ENCODE data around the gene KCMF1. TPM values are rescaled to one million over a fixed set of nuclear protein-coding genes. Genes with fewer than 3 reads are reported as not detected.

Gene KCMF1
- total RNA-seq, 4 donors from 2014 or later = 52.0 to 75.2 (median 63.5) TPM

DNA sequence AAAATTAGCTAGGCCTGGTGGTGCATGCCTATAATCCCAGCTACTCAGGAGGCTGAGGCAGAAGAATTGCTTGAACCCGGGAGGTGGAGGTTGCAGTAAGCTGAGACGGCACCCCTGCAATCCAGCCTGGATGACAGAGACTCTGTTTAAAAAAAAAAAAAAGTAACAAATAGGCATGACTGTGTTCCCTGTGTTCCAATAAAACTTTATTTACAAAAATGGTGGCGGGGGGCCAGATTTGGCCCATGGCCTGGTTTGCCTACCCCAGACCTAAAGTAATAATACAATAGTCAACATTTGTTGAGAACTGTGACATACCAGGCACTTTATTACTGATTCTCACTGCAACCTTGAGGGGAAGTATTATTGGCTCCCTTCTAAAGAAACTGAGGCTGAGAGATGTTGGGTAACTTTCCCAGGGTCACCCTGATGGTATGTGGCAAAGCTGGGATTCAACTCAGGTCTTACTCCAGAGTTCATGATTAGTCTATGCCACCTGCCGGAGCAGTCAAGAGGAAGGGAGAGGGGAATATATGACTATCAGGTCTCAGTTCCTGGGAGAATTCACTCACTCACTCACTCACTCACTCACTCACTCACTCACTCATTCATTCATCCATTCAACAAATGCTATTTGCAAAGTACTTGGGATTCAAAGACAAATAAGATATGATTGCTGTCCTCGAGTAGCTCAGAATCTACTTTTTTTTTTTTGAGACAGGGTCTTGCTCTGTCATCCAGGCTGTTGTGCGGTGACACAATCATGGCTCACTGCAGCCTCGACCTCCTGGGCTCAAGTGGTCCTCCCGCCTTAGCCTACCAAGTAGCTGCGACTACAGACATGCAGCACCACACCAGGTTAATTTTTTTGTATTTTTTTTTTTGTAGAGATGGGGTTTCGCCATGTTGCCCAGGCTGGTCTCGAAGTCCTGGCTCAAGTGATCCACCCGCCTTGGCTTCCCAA lies 14.3 kb upstream of the KCMF1 start:
- DNase-seq (ENCODE audit: low spot score) = no peak
- no peak for ATAC-seq (ENCODE audit: low FRiP score)
- no peak for TF ChIP-seq CTCF (IDR thresholded peaks at IDR 0.05)

- no peak for TF ChIP-seq CTCF (IDR thresholded peaks at IDR 0.05)
- ATAC-seq (ENCODE audit: low FRiP score) (no peak), DNase-seq (ENCODE audit: low spot score) (no peak)
These were observed 13.2 kb upstream of the KCMF1 start for GRCh38 chr2:84957771-84958134.

GRCh38 chr2:84958135-84959059 lies 12.6 kb upstream of the KCMF1 start:
- no peak for DNase-seq (ENCODE audit: low spot score)
- no peak for TF ChIP-seq CTCF (IDR thresholded peaks at IDR 0.05)
- peak; percentile 82 for ATAC-seq (ENCODE audit: low FRiP score)

DNA sequence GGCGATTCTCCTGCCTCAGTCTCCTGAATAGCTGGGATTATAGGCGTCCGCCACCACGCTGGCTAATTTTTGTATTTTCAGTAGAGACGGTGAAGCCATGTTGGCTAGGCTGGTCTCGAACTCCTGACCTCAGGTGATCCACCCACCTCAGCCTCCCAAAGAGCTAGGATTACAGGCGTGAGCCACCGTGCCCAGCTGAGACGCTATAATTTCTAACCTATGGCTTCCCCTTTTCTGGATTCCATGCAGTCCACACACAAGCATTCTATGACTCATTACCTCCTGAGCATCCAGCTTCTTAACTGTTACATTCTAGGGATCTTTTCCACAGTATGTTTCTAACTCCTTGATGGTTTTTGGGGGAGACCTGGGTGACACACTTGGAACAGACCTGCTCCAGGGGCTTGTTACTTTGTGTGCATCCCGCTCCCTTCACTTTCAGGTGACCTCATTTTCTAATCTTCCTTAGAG lies 11.8 kb upstream of the KCMF1 start:
- ATAC-seq (ENCODE audit: low FRiP score) (peak; percentile 40), DNase-seq (ENCODE audit: low spot score) (no peak)
- TF ChIP-seq CTCF (IDR thresholded peaks at IDR 0.05) = no peak

DNA sequence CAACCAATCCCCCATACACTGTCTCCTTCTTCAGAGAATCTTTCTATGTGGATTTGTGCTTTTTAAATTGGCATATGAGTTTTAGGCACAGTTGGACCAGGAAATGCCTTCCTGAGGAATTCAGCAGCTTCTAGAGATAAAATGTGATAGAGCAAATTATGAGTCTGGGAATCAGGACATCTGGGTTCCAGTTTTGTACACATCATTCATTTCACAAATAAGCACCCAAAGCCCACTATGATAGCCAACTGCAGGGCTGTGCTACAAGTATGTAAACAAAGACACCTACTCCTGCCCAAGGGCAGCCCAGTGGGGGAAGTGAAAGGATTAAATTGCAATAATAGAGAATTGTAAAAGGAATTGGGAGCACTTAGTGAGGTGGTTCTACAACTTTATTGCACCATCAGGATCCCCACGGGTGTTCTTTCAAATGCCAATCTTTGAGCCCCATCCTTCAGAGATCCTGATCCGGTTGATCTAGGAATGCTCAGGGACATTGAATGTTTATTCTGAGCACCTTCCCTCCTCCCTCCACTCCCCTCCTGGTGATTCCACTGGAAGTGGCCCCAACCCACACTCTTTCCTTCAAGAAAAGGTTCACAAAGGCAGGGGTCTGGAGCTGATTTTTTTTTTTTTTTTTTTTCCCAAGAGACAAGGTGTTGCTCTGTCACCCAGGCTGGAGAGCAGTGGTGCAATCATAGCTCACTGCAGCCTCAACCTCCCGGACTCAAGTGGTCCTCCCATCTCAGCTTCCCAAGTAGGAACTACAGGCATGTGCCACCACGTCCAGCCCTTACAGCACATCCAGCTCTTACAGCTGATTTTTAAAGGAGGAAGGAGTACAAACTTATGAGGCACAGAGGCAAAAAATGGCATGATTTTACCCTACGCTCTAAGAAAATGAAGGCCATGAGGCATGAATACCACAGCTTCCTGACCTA lies 11.1 kb upstream of the KCMF1 start:
- DNase-seq (ENCODE audit: low spot score) (no peak), ATAC-seq (ENCODE audit: low FRiP score) (no peak)
- no peak for TF ChIP-seq CTCF (IDR thresholded peaks at IDR 0.05)

DNA sequence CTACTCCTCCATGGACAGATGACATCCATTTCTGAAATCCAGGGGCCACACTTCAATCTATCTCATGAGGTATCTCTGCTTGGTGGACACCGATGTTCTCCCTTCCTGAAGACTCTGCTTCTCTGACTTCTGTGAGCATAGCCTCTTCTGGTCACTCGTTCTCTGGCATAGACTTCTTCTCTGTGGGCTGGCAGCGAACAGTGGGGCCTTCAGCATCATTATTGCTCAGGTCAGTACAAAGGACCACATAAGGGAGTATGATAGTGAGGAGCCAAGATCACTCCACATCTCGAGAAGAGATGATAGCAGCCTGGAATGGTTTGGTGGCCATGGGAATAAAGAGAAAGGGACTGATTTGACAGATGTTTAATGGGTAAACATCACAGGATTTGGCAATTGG lies 8.0 kb upstream of the KCMF1 start:
- no peak for ATAC-seq (ENCODE audit: low FRiP score)
- no peak for TF ChIP-seq CTCF (IDR thresholded peaks at IDR 0.05)
- no peak for DNase-seq (ENCODE audit: low spot score)
